Measurements from ENCODE around the gene CNTNAP4.

The CNTNAP4 gene

DNA sequence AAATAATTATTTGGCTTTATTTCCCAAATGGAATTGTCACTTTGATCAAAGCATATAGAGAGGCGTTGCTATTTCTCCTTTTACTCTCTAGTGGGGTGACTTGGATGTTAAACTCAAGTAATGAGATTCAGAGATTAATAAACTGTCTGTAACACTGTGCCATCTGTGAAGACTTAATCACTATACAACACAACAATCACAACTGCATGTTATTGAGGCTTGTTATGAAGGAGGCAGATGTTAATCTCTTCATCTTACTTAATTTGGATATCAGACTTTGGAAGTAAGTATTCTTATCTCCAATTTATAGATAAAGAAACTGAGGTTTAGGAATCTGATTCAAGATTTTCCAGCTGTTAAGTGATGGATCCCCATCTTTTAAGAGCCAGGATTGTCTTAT, 132.5 kb downstream of the CNTNAP4 start:
- no peak for DNase-seq

DNA sequence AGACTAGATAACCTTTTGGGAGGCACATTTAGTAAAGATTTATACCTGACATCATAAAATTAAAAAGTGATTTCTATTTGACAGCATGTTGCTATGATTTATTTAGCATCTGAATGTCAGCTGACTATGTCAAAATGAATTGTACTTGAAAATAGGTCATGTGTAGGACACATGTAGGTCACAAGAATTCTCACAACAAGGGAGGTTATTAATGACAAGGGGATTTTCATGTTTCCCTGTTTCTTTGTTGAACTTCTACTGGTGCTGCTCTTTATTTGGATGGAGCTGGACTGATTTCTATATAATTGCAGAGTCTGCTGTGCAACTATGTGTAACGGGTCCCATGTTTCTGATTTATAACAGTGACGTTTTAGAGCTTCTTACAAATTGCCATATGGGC, 144.4 kb downstream of the CNTNAP4 start:
- no peak for DNase-seq

DNA sequence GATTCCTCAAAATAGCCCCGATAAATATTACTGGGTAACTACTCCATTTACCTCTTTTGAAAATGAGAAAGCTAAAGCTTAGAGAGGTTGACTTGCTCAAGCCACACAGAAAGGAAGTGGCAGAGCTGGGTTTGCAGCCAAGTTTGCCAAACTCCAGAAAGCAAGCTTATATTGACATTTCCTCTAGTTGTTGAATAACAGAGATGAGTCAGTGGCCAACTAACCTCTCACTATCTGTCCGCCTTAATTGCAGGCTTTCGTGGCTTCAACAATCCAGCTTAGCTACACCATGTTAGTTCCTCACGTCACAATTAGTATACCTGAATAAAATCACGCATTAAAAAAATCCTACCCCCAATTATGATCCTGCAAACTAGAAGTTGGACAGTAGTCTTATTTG, 151.7 kb downstream of the CNTNAP4 start:
- no peak for DNase-seq

DNA sequence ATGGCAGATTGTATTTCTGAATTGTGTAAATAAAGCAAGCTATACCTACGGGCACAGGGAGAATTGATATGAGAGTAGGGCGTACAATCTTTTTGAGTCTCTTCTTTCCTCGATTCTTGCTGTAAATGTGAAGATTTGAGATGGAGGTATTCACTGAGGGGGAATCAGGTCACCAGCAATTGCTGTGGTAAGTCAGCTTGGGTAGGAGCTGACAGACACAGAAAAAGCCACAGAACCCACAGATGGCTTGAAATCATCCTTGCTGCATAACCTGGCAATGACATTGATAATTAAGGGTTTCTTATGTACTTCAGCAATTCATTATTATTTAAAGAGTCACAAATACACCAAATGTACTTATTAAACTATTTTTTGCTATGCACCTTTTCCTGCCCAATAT, 164.2 kb downstream of the CNTNAP4 start:
- DNase-seq: no peak

DNA sequence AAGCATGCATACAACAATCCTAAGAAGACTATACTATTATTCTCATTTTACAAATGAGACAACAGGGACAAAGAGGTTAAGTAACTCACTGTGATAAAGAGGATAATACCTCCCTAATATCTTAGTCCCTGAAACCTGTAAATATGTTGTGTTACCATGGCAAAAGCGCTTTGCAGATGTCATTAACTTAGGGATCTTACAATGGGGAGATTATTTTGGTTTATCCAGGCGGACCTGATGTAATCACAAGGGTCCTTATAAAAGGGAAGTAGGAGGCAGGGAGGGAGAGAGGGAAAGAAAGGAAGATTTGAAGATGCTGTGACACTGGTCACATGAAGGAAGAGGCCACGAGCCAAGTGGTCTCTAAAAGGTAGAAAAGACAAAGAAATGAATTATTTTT, 164.7 kb downstream of the CNTNAP4 start:
- no peak for DNase-seq

DNA sequence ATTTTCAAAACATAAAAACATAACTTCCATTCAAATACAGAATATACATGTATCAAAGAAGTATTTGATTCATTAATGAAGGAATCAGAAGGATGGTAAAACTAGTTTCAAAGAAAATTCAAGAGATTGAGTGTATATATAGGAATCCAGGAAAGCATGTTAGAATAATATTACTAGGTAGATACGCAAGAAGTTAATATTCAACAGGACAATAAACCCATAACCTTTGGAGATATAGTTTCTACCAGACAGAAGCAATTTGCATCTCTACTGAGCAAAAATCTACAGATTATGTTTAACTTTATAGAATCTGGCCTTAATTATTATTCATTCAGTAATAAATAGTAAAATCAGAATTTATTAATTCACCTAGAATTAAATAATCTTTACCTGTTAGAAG, 166.8 kb downstream of the CNTNAP4 start:
- no peak for DNase-seq

DNA sequence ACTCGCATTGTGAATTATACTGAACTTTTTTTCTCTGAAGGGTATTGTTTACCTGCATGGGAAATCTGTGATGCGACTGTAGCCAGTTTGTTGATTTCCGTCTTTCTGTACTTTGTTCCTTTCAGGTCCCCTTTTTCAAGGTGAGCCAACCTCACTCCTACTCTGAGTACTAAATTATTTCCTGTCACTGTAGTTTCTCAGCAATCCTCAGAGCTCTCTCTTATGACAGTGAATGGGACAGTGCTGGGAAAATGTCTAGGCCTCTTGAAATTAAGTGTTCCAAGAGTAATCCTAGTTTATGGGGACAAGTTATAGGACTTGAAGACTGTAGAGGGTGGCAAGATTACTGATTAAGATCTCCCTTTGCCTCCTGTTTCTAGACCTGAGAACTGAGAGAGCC, 167.6 kb downstream of the CNTNAP4 start:
- no peak for DNase-seq

DNA sequence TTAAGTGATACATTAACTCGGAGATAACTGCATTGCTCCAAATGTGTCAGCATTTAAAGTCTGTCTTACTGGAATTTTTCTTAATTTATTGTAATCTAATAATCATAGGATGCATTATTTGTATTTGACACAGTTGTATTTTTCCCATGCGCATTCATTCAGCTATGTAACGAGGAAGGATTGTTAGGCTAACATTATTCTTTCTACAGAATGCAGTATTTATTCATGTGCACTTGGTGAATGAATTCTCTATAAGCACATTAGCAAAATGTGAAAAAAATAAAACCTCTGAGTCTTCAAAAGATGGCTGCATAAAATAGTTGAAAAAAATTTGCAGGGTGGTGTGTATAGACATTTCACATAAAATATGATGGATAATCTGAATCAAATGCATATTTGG, 168.6 kb downstream of the CNTNAP4 start:
- DNase-seq: no peak

DNA sequence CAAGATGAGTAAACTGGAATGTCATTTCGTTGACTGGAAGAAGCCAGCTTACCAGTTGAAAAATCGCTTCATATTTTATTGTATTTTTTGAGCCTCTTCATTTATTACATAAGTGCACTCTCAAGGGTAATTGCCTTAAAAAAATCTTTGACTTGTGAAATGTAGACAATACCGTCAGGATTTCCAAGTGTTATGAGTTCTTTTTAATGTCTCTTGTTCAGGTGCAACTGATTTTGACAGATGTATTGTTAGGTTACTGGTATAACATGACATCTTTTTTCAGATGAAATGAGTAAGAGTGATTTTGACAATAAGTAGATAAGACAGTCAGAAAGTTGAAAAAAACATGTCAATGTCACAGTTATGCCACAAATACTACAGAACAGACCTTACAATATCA, 169.1 kb downstream of the CNTNAP4 start:
- no peak for DNase-seq

DNA sequence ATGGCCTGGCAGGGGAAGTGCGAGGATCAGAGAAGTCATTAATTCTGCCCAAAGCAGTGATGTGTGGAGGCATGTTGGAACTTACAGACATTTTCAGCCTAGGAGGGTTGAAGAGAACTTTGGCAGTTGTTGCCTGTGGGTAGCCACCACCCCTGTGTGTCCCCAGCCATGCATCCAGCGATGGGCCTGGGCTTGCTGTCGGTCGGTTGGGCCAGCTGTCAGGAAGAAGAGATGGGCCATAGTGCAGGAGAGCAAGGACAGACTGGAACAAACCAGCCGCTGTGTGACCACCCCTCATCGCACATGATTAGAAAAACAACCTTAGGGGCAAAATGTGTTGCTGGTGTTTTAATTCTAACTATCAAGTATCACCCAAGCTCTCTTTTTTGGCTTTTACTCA, 173.7 kb downstream of the CNTNAP4 start:
- DNase-seq: no peak

DNA sequence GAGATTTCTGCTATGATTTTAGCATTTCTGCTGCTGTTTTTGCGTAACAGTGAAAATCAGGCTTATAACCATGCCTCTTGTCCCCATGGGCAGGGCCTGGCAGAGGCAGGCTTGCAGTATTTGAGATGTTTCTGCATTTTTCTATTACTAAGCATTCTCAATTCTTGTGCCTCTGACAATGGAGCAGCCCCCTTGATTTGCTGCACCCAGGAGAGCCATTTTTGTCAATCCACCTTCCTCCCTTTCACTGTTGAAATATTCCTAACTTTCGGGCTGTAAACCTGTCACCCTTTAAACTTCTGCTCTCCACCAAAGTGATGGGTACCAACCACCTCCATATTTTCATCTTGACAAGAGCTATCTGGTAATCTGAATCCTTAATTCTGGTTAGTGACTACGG, 178.1 kb downstream of the CNTNAP4 start:
- DNase-seq: no peak

DNA sequence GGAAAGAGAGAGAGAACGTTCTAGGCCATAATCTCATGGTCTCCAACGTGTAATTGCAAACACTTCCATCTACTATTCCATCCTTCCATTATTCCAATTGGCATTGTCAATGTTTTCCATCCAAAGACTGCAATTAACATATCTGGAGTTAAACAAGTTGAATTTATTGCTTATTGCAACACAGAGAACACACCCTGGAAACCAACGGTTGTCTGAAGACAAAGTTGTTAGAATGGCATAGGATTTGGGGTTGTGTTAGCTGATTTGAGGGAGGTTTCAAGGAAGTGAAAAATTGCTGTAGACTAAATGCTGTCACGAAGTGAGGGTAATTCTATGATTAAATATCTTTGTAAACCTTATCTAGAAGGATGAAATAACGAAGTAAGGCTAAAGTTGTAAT, 178.8 kb downstream of the CNTNAP4 start:
- no peak for DNase-seq

DNA sequence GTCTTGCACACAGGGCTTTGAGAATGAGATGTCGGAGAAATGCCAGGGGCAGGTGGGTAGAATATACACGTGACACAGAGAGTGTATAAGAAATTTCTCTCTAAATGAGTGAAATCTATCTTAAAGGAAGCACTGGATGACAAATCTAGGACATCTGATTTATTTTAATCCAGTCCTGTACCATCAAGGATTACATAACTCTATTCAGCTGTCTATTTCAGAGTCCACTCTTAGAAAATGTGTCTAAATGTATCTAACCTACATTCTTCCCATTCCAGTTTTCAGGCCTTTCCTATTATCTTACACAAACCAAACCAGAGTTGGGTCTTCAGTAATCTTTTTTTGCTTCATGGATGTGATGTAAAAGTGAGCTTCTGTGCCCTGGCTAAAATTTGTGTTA, 181.9 kb downstream of the CNTNAP4 start:
- no peak for DNase-seq

DNA sequence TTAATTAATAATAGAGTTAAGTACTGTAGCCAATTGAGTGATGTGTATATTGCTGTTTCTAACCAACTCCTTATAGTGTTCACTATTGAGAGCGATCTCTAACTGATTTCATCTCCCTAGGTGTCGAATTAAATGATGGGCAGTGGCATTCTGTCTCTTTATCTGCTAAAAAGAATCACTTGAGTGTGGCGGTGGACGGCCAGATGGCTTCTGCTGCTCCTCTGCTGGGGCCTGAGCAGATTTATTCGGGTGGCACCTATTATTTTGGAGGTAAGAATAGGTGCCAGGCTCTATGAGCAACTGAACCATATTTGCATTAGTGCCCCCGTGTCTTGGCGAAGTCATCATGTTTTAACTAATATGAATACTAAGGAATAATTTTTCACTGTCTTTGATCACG, 184.6 kb downstream of the CNTNAP4 start:
- DNase-seq: no peak

DNA sequence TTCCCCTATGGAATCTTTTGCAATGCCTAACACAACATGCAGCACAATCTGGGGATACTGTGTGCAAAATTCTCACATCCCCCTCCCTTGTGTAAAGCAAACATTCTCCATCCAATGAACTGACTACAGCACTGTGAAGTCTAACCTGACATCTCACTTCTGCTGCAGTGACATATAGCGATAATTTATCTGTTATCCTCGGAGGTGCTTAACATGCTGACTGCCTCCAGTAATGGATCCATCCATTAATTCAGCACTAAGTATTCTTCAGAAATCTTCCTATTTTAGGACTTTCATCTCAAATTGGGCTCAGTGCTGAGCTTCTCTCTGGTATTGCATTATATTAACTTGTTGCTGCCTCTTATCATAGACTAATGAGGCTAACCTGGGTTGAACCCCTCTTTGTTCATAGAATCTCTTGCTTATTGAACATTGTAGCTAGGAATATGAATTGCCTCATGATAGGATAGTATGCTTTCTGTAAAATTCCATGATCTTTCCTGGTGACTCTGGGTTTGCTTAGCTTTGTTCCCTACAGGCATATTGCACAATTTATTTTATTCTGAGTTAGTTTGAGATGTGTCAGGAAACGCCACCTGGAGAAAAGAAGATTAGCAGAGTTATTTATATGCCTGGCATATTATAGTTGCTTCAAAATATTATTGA, 187.9 kb downstream of the CNTNAP4 start:
- DNase-seq: no peak

DNA sequence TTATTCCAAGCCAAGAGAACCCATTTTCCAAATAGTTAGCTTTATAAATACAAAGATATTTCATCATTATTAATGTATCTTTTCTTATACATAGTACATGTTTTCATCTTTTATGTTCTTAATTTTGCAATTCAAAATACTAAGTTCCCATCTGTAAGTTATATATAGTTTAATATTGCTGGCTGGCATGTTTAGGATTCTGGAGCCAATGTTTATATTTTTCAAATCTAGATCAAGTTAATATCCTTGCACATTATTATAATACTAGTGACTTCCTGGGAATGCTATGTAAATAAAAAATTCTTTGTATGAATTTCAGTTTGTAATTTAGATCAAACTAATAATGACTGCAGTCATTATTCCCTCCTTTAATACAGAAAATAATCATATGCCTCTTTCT, 189.7 kb downstream of the CNTNAP4 start:
- no peak for DNase-seq

DNA sequence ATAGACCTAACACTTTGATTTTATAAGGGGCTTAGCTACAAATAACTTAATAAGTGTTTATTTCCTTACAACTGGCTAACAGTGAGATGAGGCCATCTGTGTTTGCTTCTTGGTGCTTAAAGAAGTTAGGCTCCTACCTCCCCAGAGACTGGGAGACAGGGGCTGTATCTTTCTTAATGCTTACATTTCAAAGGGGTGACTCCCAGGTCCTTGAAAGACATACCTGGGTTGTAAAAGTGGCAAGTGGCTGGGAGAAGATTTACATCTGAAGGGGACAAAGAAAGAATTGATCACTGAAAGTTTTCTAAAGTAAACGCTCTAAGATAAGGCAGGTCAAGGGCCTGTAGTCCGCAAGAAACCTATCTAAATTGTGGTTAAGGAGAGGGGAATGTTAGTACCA, 196.8 kb downstream of the CNTNAP4 start:
- no peak for DNase-seq

DNA sequence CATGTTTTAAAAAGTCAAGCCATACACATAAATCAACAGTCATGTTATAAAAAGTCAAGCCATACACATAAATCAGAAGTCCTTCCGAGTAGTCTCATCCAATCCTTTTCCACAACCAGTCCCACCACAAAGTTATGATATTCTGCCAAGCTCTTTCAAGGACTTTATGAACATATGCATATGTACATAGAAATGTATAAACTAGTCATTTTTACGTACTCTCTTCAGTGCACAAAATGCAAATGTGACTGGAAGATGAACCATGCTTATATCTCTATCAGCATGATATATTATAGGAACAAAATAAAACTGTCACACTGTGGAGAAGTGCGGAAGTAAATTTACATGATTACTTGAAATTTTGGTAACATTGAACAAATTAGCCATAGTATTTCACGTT, 200.9 kb downstream of the CNTNAP4 start:
- DNase-seq: no peak

DNA sequence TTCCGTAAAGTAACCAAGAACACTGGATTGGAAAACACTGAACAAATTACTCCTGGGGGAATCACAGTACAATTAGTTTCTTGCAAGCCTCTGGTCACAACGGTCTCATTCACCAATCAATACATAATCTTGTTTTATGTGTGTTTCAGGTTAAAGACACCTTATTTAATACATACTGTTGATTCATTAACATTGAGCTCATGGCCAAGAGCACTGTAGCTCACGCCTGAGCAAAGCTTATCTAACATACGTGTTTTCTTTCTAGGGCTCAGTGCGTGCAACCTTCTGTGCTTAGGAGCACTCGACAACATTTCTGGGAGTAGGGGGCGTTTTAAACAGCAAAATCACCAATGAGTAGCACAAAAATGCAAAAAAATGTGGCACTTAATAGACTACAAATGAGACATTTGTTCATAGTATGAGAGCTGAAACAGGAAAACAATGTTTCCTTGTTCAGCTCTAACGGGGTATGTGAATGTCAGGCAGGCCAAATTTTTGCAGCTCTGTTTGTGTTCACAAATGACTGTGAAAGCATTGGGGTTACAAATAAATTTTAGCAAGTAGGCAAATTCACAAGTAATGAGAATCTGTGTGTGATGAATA, 206.2 kb downstream of the CNTNAP4 start:
- no peak for DNase-seq

DNA sequence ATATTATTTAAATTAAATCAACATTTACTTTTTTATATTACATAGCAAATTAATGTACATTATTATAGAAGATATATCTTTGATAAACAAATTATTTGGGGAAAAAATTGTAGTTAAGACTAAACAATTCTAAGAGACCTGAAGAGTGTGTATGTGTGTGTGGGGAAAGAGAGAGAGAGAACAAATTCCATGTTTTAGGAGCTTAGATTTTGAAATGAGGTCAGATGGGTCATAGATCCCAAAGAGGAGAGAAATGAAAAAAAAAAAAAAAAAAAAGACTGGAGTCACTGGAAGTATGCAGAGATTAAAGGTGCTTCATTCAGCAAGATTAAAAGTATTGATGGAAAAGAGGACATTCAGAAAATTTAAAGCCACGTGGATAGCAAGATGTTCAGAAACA, 206.8 kb downstream of the CNTNAP4 start:
- DNase-seq: no peak

DNA sequence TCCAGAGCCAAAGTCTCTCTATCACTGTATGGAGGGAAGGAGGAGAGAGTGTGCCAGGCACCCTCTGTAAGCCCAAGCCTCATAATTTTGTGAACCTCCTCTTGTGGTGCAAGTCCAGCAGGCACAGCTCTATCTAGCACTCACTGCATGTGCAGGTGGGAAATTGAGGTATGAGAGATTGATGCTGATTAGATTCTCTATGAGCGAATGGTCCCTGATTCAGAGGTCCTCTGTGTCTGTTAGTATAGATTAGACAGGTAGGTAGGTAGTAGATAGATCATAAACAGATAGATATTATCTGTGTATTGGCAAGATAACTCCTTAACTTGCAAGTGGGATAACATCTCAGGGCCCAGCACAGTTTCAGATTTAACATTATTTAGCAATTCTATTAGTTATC, 209.5 kb downstream of the CNTNAP4 start:
- no peak for DNase-seq

DNA sequence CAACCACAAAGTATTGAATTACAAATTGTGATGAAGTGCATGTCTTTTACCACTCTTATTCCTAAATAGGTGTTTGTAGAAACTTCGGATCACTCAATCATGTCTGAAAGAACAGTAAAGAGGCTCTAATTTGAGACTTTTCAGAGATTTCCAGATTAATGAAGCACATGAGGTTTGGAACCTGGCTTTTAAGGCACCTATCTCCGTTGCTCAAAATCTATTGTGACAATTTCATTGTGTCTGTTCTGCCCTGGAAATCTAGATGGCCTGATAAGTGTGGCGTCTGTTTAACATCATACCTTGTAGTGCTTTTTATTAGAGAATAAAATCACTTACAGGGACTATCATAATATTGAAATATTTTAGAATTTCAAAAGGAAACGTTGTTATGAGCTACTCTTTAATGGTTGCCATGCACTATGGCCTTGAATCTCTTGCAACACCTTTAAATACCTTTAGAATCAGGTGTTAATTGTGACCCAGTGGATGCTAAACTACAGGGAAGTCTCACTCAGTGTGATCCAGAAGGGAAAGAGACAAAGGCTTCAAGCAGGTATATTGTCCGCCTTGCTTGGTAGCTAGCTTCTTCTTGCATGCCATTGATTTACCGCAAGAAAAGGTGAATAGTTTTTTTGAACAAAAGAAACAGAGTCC, 210.3 kb downstream of the CNTNAP4 start:
- no peak for DNase-seq

DNA sequence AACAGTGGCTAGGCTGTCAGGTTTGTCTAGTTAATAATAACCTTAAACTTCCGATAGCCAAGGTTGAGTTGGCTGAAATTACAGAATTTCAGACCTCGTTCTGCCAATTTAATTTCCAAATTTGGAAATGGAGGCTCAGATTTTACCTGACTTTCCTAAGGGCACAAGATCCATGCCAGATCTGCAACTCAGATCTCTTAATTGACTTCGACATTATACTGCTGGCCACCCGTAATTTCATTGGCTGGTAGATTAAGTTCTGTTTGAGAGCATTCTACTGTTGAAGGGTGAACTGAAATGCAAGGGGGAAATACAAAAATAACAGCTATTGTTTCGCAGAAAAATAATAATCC, 210.8 kb downstream of the CNTNAP4 start:
- no peak for DNase-seq

DNA sequence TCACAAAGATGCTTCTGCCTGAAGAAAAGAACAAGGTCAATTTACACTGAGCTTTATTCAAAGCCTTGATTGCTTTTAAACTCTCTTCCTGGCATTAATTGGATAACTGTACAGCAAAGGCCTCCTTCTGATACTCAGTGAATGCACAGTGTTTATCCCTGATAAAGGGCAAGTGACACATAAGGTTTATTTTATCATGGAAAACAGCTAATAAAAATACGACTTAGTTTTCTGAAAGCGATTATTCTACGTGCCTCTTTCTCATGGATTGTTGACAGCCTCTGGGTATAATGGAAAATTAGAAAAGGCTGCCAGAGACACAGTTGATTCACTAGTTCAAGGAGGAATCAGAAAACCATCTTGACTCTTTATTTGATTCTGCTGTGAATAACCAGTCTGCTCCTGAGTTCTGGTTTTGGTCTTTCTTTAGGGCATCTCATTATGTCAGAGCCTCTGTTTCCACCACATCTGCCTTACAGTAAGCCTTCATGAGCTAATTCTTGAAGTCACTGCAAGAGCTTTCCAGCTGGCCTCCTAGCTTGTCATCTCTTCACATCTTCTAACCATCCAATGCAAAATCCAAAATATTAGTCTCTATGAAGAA, 212.9 kb downstream of the CNTNAP4 start:
- DNase-seq: no peak

DNA sequence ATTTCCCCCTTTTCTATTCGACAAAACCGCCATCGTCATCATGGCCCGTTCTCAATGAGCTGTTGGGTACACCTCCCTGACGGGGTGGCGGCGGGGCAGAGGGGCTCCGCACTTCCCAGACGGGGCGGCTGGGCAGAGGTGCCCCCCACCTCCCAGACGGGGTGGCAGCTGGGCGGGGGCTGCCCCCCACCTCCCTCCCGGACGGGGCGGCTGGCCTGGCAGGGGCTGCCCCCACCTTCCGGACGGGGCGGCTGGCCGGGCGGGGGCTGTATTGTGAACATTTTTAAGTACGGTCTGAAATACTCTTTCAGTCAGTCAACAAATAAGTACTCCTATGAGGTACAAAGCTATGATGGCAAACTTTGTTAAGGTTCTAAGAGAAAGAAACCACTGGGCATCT, 222.8 kb downstream of the CNTNAP4 start:
- no peak for DNase-seq
